Measurements from ENCODE around the gene INSIG1.

The INSIG1 gene

DNA sequence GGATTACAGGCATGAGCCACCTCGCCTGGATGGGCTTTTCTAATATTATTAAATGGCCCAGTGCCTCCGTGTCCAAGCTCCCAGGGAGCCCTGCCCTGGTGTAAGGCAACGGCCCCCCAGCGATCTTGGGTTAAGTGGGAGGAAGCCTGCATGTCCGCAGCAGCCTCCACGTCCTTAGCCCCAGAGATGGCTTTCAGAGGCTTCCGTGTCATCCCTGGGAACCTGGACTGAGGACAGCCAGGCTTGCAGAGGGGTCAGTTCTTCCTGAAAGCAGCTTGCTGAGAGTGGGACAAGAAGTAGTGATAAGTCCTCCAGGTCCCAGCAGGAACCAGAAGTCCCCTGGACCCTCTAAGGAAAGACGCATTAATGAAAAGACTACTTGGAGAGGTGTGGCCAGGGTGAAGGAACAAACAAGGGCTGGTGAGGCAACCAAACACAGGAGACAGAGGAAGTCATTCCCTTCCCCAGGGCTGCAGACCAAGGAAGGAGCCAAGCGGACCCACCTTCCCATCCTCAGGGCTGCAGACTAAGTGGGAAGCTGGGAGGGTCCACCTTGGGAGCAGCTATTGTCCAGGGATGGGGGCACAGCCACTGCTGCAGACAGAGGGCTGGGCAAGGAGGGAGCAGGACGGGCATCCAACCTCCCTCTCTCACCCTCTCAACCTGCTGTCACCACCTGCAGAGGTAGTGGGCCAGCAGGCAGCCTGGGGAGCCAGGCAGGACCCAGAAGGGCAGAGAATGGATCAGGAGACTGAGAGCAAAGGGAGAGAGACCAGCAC, 13.0 kb upstream of the INSIG1 start:
- DNase-seq (ENCODE audit: low read depth in 1 of 2, low spot score in 1 of 2), result no peak

DNA sequence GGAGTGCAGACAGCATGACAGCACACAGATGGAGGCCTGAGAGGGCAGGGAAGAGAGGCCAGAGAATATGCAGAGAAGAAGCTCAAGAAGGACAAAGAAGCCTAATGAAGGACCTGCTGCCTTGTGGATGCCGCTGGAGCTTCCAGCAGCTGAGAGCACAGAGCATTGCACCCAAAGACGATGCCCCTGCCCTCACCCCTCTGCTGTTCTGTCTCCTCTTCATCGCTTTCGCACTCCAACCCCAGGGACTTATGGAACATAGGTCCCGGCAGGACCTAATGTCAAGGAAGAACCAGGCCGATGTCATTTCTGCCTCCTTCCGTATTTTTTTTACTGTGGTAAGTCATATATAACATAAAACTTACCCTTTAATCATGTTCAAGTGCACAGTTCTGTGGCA, 12.3 kb upstream of the INSIG1 start:
- no peak for DNase-seq (ENCODE audit: low read depth in 1 of 2, low spot score in 1 of 2)

DNA sequence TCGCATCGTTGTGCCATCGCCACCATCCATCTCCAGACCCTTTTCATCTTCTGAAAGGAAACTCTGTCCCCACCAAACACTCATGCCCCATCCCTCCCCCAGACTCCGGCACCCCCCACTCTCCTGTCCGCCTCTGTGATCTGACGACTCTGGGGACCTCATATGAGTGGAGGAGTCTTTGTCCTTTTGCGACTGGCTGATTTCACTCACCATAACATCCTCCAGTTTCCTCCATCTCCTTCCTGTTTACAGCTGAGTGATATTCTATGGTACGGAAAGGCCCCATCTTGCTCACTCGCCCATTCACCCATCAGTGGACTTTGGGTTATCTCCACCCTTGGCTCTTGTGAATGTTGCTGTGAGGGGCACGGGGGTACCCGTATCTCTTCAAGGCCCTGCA, 11.8 kb upstream of the INSIG1 start:
- no peak for DNase-seq (ENCODE audit: low read depth in 1 of 2, low spot score in 1 of 2)

DNA sequence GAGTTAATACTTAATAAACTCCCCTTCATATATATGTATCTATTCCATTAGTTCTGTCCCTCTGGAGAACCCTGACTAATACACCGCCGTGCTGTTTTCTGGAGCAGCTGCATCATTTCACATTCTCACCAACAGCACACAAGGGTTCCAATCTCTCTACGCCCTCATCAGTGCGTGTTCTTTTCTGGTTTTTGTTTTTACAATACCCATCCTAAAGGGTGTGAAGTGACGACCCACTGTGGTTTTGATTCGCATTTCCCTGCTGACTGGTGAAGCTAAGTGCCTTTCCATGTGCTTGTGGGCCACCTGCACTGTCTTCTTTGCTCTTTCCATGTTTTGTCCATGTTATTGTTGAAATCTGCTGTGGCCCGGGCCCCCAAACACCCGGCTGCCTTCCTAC, 11.0 kb upstream of the INSIG1 start:
- DNase-seq (ENCODE audit: low read depth in 1 of 2, low spot score in 1 of 2), result no peak

DNA sequence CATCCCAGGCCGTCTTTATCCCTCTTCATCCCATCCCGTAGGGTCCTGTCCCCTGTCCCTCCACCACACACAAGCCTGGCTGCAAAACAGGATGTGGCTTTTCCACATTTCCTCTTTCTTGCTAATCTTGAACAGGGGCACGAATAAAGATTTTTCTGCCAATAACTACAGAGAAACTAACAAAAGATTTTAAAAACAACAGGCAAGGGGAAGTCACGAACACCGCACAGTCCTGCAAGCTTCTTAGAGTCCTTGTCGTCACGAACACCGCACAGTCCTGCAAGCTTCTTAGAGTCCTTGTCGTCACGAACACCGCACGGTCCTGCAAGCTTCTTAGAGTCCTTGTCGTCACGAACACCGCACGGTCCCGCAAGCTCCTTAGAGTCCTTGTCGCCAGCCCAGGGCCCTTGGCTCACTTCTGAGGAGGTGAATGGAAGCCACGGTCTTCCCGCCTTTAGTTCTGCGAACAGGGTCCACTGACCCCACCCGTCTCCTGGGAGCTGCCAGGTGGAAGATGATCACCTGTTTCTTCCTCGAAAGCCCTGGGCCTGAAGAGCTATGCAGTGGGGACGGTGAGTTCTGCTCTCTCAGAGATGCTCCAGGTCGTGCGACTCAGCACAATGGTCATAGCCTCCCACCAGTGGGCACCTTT, 10.3 kb upstream of the INSIG1 start:
- DNase-seq (ENCODE audit: low read depth in 1 of 2, low spot score in 1 of 2), result no peak

DNA sequence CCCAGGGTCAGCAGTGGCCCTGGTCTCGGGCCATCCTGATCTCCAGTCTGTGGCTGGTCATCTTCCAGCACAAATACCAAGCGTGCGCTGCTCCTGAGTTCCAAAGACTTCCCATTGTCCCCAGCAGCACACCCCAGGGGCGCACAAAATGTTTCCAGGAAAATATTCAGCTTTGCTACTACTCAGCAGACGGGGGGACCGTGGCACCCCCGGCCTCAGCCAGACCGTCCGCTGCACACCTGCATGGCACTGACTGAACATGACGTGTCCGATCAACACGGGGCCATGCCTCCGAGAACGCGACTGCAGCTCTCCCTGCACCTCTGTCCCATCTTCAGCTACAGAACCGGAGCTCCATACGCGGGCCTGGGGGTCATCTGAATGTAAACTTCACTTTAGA, 9.6 kb upstream of the INSIG1 start:
- no peak for DNase-seq (ENCODE audit: low read depth in 1 of 2, low spot score in 1 of 2)

DNA sequence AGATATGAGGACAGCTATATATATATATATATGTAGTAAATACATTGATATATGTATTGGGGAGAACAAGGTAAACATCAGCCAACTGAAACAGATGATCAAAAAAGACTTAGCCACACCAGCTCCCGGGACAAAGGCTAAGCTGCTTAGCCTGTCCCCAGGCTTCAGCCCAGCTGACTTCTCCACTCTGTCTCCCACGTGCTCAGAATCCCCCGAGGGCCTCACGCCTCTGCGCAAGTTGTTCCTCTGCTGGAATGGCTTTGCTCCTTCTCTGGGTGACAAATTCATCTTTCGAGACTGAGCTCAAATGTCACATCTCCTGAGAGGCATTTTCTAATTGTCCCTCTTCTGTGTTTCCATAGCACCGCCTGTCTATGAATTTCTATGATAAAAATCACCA, 8.6 kb upstream of the INSIG1 start:
- DNase-seq (ENCODE audit: low read depth in 1 of 2, low spot score in 1 of 2), result no peak

DNA sequence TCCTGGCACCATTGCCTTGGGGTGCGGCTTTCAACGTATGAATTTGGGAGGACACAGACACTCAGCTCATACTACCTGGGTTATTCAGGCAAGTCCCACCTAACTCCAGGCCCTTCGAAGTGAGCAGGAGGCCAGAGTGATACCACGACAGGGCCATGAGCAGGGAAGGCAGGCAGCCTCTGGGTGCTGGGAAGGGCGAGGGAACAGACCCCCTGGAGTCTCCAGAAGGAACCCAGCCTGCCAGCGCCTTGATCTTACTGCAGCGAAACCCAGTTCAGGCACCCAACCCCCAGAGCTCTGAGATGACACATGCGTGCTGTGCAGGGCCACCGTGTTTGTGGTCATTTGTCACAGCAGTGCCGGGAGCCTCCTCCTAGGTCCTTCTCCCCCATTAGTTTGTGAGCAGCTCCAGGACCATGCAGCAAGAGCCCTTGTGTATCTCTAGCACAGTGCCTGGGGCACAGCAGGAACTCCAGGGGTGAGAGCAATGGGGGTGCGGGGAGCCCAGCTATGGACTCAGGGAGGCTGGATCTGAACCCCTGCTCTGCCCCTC, 7.7 kb upstream of the INSIG1 start:
- no peak for DNase-seq (ENCODE audit: low read depth in 1 of 2, low spot score in 1 of 2)

DNA sequence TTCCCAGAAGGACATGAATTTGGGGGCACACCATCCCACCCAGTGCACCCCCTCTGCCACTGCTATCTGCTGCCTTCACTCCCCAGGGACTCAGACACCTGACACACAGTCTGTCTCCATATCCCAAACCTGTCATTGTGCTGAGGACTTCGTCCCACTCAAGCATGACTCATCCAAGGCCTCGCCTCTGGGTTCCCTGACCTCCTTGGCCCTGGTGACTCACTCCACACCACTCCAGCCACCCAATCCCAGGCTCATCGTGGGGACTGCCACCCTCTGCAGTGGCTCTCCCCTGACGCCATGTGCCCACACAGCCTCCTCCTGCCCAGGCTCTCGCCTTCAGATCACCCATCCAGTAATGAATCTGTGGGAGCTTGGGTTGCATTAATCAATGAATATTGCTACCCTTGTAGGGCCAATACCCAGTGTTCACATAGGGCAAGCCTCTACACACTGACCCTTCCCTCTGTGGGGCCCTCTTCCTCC, 6.6 kb upstream of the INSIG1 start:
- DNase-seq (ENCODE audit: low read depth in 1 of 2, low spot score in 1 of 2), result no peak

DNA sequence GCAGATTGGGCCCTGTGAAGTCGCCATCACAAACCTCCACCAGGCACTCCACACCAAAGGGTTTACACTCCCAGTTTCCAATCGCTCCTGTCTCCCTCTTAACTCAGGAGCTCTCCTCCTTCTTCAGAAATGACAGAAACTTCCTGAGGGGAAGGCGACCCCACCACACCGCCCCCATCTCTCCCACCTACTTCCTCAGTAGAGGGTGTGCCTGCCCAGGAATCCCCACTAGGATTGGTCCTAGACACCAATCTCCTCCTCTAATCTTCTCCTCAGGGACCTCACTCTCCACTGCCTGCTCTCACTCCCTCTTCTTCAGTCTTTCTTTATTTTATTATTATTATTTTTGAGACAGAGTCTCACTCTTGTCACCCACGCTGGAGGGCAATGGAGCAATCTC, 5.9 kb upstream of the INSIG1 start:
- DNase-seq (ENCODE audit: low read depth in 1 of 2, low spot score in 1 of 2), result no peak

DNA sequence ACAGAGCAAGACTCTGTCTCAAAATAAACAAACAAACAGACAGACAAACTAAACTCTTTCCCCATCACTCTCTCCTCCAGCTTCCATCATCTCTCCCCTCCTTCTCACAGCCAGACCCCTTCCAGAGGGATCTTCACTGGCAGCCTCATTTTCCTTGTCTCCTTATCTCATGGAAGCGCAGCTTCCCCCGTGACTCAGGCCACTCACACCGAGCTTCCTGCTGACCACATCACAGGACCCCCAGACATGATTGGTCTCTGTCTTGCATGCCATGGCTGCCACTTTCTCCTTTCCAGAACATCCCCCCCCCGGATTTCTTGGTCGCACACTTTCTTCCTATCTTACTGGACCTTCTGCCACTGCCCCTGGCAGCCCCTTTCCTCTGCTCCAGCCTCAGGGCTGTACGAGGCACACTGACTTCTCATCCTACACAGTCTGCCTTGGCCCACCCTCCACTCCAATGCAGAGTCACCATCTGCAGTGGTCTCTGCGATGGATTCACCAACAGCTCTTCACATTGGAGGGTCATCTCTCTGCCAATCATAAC, 4.9 kb upstream of the INSIG1 start:
- no peak for DNase-seq (ENCODE audit: low read depth in 1 of 2, low spot score in 1 of 2)

DNA sequence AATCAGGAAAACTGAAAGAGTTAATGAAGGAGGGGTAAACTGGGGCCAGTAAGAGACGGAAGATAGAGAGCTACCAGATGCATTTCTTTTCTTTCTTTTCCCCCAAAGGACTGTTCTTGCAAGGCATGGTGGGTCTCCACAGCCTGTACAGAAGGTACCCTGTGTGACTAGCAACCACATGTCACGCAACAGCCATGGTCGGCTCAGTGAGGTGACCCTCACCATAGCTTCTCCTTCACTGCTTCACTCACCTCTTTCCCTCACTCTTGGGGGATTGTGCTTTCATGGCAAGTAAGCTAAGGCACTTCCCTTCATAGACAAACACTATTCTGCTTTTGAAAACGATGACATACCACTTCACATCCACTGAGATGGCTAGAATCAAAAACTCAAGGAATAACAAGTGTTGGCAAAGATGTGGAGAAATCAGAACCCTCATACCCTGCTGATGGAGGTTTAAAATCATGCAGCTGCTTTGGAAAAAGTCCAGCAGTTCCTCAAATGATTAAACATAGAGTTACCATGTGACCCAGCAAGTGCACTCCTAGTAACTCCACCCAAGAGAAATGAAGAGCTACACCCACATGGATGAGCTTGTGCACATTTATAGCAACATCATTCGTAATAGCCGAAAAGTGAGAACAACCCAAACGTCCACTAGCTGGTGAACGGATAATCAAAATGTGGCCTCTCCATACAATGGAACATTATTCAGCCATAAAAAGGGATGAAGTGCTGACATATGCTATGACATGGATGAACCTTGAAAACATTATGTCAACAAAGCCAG, 3.8 kb upstream of the INSIG1 start:
- DNase-seq (ENCODE audit: low read depth in 1 of 2, low spot score in 1 of 2), result no peak

DNA sequence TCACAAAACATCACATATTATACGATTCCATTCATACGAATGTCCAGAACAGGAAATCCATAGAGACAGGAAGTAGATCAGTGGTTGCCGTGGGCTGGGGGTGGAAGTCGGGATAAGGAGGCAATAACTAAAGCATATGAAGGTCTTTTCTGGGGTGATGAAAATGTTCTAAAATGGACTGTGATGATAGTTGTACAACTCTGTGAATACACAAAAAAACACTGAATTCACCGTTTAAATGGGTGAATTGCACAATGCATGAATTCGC, 3.2 kb upstream of the INSIG1 start:
- no peak for DNase-seq (ENCODE audit: low read depth in 1 of 2, low spot score in 1 of 2)

DNA sequence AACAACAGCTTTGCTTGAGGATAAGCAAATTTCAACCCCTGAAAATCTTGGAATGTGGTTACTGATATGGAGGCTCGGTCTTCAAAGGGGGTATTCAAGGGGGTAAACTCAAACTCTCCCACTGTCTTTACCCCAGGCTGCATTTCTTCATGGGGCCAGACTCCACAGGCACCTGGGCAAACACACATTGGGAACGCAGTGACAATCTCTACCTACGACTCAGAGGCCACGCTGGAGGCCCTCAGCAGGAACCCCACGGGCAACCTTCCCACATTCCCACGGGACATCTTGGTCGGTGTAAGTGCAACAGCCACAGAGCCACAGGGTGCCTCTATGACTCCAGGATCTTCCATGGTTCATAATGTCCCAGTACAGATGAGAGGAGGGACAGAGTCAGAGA, 2.2 kb upstream of the INSIG1 start:
- DNase-seq (ENCODE audit: low read depth in 1 of 2, low spot score in 1 of 2), result no peak

DNA sequence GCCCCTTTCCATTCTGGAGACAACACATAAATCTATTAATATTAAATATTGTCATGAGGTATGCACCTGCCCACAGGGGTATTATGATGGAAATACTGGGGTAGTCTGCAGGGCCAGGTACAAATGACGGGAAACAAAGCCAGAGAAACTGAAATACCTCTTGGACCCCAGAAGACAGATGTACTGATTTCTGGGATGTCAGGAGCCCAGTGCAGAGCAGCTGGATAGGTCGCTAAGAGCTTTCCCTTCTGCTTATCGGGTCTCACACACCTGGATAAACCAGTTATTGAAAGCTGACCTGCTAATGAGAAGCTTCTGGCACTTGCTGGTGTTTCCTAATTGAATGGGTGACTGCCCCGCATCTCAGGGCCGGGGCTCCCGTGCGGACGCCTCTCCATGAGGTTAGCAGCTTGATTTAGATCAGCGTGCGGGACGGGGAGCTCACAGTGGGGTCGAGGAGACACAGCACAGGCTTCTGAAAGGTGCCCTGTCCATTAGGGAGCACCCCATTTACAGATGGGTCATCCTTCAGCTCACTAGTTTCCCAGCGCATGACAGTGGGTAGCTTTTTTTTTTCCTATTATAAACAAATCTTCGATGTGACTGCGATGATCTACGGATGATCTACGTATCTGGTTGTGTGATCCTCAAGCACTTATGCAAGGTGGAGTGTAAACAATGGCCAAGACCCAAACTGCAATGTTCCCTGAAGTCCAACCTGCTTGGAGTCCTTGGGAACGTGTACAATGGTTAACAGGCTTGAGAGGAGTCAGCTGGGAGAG, 1.5 kb upstream of the INSIG1 start:
- DNase-seq (ENCODE audit: low read depth in 1 of 2, low spot score in 1 of 2), result no peak

DNA sequence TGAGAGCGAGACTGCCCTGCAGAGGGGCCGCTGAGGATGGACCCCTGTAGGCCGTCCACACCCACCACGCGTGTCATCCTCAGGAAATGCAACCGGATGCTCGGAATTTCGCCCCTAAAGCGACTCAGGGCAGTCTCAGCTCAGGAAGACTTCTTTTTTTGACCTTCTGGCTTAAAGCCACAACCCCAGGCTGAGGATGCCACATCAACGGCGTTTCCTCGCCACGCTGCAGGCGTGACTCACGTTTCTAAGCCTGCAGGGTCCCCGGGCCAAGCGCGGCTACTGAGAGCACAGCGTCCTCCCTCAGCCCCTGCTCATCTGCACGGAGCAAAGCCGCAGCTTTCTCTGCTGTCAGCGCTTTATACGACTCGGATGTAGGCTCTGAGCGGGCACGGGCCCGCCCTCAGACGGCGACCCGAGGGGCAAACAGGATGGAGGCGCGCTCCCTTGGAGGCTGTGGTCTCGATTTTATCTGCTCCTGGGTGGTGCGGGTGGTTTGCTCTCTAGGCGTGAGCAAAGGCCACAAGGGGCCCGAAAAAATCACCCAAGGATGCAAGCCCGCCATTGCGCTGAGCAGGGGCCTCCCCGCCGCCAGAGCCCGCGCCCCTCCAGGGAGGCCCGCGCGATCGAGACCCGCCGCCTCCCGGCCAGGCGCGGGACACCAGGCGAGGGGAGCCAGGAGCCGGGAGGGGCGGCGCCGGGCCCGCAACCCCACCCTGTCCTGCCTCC, 726 bp upstream of the INSIG1 start:
- peak; percentile 67 to 72 for DNase-seq (ENCODE audit: low read depth in 1 of 2, low spot score in 1 of 2)

DNA sequence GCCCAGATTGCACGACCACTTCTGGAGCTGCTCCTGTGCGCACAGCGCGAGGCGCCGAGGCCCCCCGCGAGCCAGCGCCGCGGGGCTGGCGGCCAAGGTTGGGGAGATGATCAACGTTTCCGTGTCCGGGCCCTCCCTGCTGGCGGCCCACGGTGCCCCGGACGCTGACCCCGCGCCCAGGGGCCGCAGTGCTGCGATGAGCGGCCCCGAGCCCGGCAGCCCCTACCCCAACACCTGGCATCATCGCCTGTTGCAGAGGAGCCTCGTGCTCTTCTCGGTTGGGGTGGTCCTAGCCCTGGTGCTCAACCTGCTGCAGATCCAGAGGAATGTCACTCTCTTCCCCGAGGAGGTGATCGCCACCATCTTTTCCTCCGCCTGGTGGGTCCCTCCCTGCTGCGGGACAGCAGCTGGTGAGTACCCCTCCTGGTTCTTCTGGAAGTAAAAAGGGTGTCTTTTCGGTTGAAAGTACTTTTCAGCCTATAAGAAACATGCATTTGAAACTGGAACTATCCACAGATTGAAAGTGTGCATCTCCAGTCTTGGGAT, 683 bp downstream of the INSIG1 start:
- no peak for DNase-seq (ENCODE audit: low read depth in 1 of 2, low spot score in 1 of 2)

DNA sequence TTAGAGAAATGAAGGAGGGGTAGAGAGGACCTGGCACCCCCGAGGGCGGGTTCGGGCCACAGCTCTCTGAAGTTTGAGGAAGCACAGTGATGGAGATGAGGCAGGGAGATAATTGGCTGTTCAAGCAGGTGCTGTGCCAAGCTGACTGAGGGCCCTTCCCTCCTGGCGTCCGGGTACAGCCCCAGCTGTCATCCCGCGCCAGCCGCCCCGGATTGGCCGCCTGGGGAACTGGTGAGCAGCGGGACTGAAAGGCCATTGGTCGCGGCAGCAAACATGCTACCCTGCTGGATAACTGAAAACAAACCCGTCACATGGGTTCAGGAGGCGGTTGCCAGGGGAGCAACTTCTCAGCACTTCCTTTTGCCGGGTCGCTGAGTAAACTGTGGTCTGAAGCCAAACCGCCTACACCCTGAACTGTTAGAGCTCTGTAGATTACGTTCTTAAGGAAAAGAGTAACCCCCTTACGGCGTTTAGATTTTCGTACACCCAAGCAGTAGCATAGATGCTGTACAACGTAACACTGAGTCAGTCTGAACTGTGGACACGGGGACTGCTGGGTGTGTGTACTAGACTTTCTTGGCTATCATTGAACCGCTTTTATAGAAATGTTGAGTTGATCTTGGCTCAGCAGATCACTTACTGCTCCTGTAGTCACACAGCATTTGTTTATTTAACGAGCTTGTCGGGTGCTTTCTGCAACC, 1.3 kb downstream of the INSIG1 start:
- peak; percentile 84 to 94 for DNase-seq (ENCODE audit: low read depth in 1 of 2, low spot score in 1 of 2)

DNA sequence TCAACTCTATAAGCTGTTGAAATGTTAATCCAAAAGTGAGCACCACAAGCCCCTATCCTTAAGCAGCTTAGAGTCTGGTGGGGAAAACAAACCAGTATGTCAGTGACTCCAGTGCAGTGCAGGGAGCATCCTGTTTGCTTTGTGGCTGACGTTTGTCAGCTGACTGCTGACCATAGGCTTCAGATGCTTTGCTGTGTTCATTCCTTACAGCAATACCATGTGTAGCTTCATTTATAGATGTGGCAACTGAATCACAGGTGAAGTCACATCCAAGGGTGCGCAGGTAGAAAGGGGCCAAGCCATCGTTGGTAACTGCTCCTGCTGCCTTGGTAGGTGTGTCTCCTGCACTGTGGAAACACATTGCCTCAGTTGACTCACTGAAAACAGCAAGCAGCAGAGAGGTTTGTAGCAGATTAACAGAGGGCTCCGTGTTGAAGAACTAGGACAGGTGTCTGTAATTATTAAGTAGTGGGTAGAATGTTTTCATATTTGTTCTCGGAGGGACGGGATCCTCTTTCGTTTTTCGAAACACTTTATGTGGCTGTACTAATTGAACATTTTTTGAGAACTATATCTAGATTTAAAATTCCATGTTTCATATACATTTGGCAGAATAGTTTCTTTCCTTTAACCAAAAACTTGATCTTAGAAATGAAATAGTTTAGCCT, 2.0 kb downstream of the INSIG1 start:
- DNase-seq (ENCODE audit: low read depth in 1 of 2, low spot score in 1 of 2), result no peak

Measured in activated CD4-positive, alpha-beta T cell treated with anti-CD3 and anti-CD28 coated beads, Interleukin-2, amount 50 U/mL, for 24 hours (primary cell).